GM18517 (cell line): ENCODE data around the gene ZNF853.
A peak's percentile ranks its signal among the peaks of the same experiment; 100 is the strongest.
"Not testable (repeated sequence)": the region's sequence is repeated elsewhere in the genome, so short reads cannot be mapped to it uniquely, and the experiment has no call there.

Experiments
- ATAC-seq: cut with Tn5 transposase; IDR thresholded peaks from one replicate; pipeline ENCODE4 v1.9.1; 2021; ENCODE audit warnings: mild to moderate bottlenecking, moderate library complexity; ENCODE audit not compliant: unreplicated experiment

The ZNF853 gene

DNA sequence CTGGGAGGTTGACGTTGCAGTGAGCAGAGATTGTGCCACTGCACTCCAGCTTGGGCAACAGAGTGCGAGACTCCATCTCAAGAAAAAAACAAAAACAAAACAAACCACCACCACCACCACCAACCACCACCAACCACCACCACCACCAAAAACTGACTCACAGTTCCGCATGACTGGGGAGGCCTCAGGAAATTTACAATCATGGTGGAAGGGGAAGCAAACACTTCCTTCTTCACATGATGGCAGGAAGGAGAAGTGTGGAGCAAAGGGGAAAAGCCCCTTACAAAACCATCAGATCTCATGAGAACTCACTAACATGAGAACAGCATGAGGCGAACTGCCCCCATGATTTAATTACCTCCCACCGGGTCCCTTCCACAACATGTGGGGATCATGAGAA lies 19.6 kb downstream of the ZNF853 start:
- ATAC-seq: not testable (repeated sequence)

GRCh38 chr7:6636741-6637543 lies 21.5 kb downstream of the ZNF853 start, which contains the start of gene ZNF316:
TSS of gene ZNF316 (plus strand) at chr7:6637318. CDS start at chr7:6642410, 5,092 bp downstream.
- ATAC-seq: peak; percentile 42

DNA sequence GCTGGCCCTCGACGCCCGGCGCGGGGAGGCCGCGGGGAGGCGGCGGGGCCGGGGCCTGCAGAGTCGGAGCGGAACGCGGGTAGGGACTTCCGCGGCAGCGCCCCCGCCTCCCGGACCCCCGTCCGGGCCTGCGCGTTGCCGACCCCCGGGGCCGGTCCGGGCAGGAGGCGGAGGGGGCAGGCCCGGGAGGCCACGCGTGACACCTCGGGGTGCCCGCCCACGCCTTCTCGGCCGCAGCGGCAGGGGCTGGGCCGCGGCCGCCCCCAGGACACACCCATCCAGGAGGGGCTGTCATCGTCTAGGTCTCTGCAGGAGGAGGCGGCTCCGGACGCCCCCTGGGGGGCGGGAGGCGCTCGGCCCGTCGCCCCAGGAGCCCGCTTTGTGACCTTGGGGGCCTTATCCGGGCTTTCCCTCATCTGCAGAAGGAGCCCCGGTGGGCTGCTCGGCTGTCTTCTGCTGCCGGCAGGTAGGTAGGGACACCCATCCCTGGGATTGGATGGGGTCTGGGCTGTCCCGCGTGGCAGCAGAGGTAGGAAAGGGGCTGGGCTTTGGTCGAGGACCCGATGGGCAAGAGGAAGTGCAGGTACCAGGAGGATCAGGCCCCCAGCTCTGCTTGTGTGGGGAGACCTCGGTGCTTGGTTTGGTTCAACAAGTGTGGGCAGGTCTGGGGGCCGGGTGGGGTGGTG lies 22.3 kb downstream of the ZNF853 start:
- peak; percentile 75 for ATAC-seq

DNA sequence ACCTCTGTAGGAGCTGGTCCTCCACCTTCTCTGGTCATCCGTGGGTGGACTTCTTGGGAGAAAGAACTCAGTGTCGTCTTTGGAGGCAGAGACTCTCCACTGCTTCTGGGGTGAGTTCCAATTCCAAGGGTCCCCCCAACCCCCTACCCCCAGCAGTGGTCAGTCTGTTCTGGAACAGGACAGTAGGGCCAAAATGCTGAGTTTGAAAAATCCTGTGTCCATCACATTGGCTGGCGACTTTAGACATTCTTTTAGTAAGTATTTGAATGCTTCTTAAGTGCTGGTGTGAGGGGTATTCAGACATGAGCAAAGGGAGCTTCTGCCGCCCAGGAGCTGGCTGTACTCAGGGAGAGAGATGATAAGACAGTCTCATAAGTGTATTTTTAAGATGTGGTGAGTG lies 23.6 kb downstream of the ZNF853 start:
- ATAC-seq: no peak

DNA sequence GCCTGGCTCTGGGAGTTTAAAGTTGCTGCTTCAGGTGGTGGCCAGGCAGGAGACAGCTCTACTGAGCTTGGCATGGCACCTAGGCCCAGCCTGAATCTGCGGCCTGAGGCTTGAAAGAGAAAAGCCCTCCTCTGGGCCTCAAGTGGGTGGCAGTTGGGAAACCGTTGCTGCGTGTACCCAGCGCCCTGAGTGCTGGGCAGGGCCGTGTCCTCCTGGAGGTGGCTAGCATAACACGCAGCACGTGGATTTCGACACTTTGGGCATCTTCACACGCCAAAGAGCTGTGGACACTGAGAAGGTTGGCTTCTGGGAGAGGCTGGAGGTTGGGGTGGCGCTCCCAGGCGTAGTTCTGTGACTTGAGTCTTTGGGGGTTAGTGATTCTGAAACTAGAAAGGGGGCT lies 24.2 kb downstream of the ZNF853 start:
- ATAC-seq: no peak

GRCh38 chr7:6640246-6640721 lies 24.9 kb downstream of the ZNF853 start:
- no peak for ATAC-seq

- ATAC-seq: no peak
Observed at GRCh38 chr7:6641305-6642035, 26.1 kb downstream of the ZNF853 start.

DNA sequence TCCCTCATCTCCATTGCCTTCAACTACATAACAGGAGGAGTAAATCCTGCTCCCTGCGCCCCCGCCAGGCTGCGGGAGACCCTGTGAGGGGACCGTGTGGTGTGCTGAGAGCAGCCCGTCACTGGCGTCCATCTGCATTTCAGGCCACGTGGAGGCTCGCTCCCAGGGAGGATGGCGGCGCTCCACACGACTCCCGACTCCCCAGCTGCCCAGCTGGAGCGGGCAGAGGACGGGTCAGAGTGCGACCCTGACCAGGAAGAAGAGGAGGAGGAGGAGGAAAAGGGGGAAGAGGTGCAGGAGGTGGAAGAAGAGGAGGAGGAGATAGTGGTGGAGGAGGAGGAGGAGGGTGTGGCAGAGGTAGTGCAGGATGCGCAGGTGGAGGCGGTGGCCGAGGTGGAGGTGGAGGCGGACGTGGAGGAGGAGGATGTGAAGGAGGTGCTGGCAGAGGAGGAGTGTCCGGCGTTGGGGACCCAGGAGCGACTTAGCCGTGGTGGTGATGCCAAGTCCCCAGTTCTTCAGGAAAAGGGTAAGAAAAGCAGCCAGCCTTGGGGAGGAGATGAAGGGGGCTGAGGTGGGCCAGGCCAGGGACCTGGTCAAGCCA lies 26.9 kb downstream of the ZNF853 start:
- no peak for ATAC-seq

- no peak for ATAC-seq
Observed at GRCh38 chr7:6642861-6643640, 27.6 kb downstream of the ZNF853 start.

DNA sequence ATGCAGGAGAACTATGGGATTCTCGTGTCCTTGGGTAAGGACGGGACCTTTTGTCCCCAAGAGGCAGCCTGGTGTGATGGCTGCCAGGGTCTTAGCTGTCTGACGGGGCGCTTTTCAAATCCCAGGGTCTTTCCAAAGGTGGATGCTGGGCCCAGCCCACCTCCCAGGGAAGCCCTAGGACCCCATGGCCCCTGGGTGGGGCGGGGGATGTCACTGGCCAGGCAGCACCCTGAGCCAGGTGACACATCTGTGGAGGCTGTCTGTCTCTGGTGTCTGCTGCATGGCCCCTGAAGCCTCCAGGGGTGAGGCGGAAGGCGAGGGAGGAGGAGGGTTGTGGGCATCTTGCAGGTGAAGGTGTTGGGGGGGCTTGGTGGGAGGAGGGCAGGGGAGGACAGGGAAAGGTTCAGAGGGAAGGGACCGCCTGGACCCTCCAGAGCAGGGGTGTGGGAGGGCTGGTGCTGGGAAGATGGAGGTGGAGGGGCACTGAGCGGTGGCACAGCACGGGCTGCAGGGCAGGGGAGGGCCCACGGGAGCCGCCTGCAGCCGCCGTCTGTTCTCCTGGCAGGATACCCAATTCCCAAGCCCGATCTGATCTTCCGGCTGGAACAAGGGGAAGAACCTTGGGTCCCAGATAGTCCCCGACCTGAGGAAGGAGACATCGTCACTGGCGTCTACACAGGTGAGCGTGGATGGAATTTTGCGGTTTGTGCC lies 28.7 kb downstream of the ZNF853 start:
- ATAC-seq: no peak

- ATAC-seq: no peak
Observed at GRCh38 chr7:6644728-6645127, 29.3 kb downstream of the ZNF853 start.

- no peak for ATAC-seq
Observed at GRCh38 chr7:6646465-6646864, 31.1 kb downstream of the ZNF853 start.

- ATAC-seq: no peak
Observed at GRCh38 chr7:6647080-6647479, 31.7 kb downstream of the ZNF853 start.

DNA sequence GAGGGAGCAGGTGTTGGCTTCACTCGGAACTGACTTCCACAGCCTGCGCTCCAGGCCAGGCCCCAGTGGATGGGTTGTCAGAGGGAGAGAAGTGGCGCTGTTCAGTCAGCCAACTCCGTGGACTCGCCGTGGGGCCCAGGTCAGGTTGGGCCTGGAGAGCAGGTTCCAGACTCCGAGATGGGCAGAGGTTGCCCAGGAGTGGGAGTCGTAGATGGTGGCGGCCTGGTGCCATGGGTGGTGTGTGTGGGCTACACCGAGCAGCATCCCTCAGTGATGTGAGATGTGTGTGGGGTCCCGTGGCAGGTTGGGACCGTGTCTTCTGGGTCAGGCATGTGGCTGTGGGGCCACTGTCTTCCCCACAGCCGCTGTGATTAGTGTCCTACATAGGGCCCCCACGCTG lies 32.1 kb downstream of the ZNF853 start:
- no peak for ATAC-seq

GRCh38 chr7:6648066-6648814 lies 32.8 kb downstream of the ZNF853 start:
- no peak for ATAC-seq

DNA sequence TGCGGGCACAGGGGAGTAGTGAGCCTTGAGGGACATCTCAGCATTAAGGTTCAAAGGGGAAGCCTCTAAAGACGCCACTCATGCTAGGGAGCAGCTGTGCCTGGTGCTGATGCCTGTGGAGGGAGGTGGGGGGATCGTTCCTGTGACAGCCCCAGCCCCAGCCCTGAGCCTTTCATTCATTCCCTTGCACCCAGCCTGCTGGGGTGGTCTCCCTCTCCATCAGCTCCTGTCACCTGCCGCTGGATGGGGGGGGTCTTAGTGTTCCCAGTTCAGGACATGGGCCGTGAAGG lies 33.4 kb downstream of the ZNF853 start:
- no peak for ATAC-seq

GRCh38 chr7:6649241-6649961 lies 34.0 kb downstream of the ZNF853 start:
- no peak for ATAC-seq

- ATAC-seq: no peak
Observed at GRCh38 chr7:6650086-6650485, 34.7 kb downstream of the ZNF853 start.
